Measurements from ENCODE around the gene DYNC1LI1. TPM values are rescaled to one million over a fixed set of nuclear protein-coding genes. Genes with fewer than 3 reads are reported as not detected.
"Not testable (repeated sequence)": the region's sequence is repeated elsewhere in the genome, so short reads cannot be mapped to it uniquely, and the experiment has no call there.

The DYNC1LI1 gene
- total and polyA plus RNA-seq, 9 of the 15 experiments (the other 6 are each of a cell fraction or from before 2014, with no cell fraction given), result 21.0 to 85.4 (median 61.3) TPM

DNA sequence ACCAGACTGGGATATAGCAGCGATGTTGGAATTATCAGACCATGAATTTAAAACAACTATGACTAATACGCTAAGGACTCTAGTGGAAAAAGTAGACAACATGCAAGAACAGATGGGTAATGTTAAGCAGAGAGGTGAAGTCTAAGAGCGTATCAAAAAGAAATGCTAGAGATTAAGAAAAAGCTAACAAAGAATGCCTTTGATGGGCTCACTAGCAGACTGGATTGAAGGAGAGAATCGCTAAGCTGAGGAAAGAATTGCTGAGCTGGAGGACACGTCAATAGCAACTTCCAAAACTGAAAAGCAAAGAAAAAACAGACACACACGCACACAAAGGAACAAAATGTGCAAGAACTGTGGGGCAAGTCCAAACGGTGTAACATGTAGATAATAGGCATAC is 48.0 kb downstream of the DYNC1LI1 start (continued):
- TF ChIP-seq, protein P1, sequence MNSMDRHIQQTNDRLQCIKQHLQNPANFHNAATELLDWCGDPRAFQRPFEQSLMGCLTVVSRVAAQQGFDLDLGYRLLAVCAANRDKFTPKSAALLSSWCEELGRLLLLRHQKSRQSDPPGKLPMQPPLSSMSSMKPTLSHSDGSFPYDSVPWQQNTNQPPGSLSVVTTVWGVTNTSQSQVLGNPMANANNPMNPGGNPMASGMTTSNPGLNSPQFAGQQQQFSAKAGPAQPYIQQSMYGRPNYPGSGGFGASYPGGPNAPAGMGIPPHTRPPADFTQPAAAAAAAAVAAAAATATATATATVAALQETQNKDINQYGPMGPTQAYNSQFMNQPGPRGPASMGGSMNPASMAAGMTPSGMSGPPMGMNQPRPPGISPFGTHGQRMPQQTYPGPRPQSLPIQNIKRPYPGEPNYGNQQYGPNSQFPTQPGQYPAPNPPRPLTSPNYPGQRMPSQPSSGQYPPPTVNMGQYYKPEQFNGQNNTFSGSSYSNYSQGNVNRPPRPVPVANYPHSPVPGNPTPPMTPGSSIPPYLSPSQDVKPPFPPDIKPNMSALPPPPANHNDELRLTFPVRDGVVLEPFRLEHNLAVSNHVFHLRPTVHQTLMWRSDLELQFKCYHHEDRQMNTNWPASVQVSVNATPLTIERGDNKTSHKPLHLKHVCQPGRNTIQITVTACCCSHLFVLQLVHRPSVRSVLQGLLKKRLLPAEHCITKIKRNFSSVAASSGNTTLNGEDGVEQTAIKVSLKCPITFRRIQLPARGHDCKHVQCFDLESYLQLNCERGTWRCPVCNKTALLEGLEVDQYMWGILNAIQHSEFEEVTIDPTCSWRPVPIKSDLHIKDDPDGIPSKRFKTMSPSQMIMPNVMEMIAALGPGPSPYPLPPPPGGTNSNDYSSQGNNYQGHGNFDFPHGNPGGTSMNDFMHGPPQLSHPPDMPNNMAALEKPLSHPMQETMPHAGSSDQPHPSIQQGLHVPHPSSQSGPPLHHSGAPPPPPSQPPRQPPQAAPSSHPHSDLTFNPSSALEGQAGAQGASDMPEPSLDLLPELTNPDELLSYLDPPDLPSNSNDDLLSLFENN (IDR thresholded peaks at IDR 0.05; ENCODE audit: low read depth in 2 of 2, low read length in 2 of 2), result no peak
- TF ChIP-seq HCFC1 (IDR thresholded peaks at IDR 0.05; ENCODE audit: low read depth, low read length) (no peak), MTA3 (IDR thresholded peaks at IDR 0.05; ENCODE audit: borderline replicate concordance) (no peak), TAF1 (IDR thresholded peaks at IDR 0.05; ENCODE audit: control insufficient read depth, extremely low read depth, insufficient read depth, low read length, severe bottlenecking) (no peak)

DNA sequence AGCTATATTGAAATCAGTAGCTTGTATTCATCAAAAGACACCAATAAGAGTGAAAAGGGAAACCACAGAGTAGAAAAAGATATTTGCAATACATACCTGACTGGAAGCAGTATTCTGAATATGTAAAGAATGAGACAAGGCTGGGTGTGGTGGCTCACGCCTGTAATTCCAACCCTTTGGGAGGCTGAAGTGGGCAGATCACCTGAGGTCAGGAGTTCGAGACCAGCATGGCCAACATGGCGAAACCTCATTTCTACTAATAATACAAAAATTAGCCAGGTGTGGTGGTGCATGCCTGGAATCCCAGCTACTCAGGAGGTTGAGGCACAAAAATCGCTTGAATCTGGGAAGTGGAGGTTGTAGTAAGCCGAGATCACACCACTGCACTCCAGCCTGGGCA is 51.7 kb downstream of the DYNC1LI1 start:
- intact Hi-C loops (cut with micrococcal nuclease), result loop anchor here (10.0 kb wide), 1 partner anchor 556 kb away; no protein-coding TSS in a partner anchor
- CTCF ChIA-PET (ENCODE audit: low intra/inter-chr PET ratio); H3K4me2 ChIP-seq (ENCODE audit: insufficient read depth, low read length); ATAC-seq; H3K27me3 ChIP-seq (ENCODE audit: control insufficient read depth in 2 of 2, insufficient read depth in 2 of 2, low read length in 2 of 2); BruUV-seq (replicated peaks); DNase-seq (ENCODE audit: extremely low read depth in 1 of 4, low spot score in 3 of 4); H3K27ac ChIP-seq (ENCODE audit: extremely low read depth, low read depth, low read length); H3K9me1 ChIP-seq (ENCODE audit: control insufficient read depth, insufficient read depth, low read length); H2AFZ ChIP-seq (ENCODE audit: low read depth, low read length); H3K9me3 ChIP-seq (replicated peaks; ENCODE audit: control insufficient read depth, insufficient read depth, low read depth, low read length); H3K4me1 ChIP-seq (replicated peaks in 1 of 2; ENCODE audit: control insufficient read depth in 2 of 2, insufficient read depth in 2 of 2, low read length in 2 of 2); H4K20me1 ChIP-seq (replicated peaks; ENCODE audit: control insufficient read depth, insufficient read depth, low read length); H3K4me3 ChIP-seq; H3K9ac ChIP-seq (ENCODE audit: insufficient read depth in 1 of 2, low read depth in 2 of 2, low read length in 2 of 2); H3K36me3 ChIP-seq (ENCODE audit: control insufficient read depth, insufficient read depth, low read length); FAIRE-seq; H3K79me2 ChIP-seq (ENCODE audit: control insufficient read depth, insufficient read depth, low read length): not testable (repeated sequence)
- POLR2A ChIA-PET, result interaction anchor here (0.5 to 0.9 kb wide), 2 partner anchors 12 to 35 kb away, joined by 3 to 5 read pairs; no protein-coding TSS in a partner anchor
- 88% methylated on average over 5 of the region's 5 CpGs for WGBS (ENCODE audit: insufficient coverage, low coverage, missing lambda C conversion rate)
- in situ Hi-C loops (cut with MboI), result loop anchor here (5.0 kb wide), 1 partner anchor 148 kb away; no protein-coding TSS in a partner anchor

DNA sequence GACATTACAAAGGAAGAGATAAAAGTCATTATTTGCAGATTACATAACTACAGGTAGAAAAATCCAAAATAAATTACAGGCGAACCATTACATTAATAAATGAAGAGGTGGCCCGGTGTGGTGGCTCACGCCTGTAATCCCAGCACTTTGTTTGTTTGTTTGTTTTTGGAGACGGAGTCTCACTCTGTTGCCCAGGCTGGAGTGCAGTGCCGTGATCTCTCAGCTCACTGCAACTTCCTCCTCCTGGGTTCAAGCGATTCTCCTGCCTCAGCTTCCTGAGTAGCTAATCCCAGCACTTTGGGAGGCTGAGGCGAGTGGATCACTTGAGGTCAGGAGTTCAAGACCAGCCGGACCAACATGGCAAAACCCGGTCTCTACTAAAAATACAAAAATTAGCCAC is 53.9 kb downstream of the DYNC1LI1 start:
- DNase-seq (ENCODE audit: extremely low read depth in 1 of 4, low spot score in 3 of 4); FAIRE-seq; H3K27ac ChIP-seq (ENCODE audit: extremely low read depth, low read depth, low read length); H3K27me3 ChIP-seq (ENCODE audit: control insufficient read depth in 2 of 2, insufficient read depth in 2 of 2, low read length in 2 of 2); H2AFZ ChIP-seq (ENCODE audit: low read depth, low read length); ATAC-seq; H3K36me3 ChIP-seq (ENCODE audit: control insufficient read depth, insufficient read depth, low read length); H3K9me1 ChIP-seq (ENCODE audit: control insufficient read depth, insufficient read depth, low read length); H3K4me3 ChIP-seq; H3K79me2 ChIP-seq (ENCODE audit: control insufficient read depth, insufficient read depth, low read length); H3K4me2 ChIP-seq (ENCODE audit: insufficient read depth, low read length); H3K4me1 ChIP-seq (replicated peaks in 1 of 2; ENCODE audit: control insufficient read depth in 2 of 2, insufficient read depth in 2 of 2, low read length in 2 of 2); H3K9me3 ChIP-seq (replicated peaks; ENCODE audit: control insufficient read depth, insufficient read depth, low read depth, low read length); H4K20me1 ChIP-seq (replicated peaks; ENCODE audit: control insufficient read depth, insufficient read depth, low read length); H3K9ac ChIP-seq (ENCODE audit: insufficient read depth in 1 of 2, low read depth in 2 of 2, low read length in 2 of 2); CTCF ChIA-PET (ENCODE audit: low intra/inter-chr PET ratio); BruUV-seq (replicated peaks): not testable (repeated sequence)
- POLR2A ChIA-PET, result interaction anchor here (0.9 kb wide), 1 partner anchor 15 kb away, joined by 3 read pairs; no protein-coding TSS in a partner anchor
- 79% methylated on average over 9 of the region's 9 CpGs for WGBS (ENCODE audit: insufficient coverage, low coverage, missing lambda C conversion rate)
- in situ Hi-C loops (cut with MboI) (loop anchor here (5.0 kb wide), 1 partner anchor 151 kb away; no protein-coding TSS in a partner anchor), intact Hi-C loops (cut with micrococcal nuclease) (loop anchor here (10.0 kb wide), 1 partner anchor 558 kb away; no protein-coding TSS in a partner anchor)

Measured in K562 (cell line).